ENCODE results near the gene FYCO1.

FYCO1 gene

GRCh38 chr3:45909542-45909941 is 86.1 kb downstream of the FYCO1 start:
- no peak for DNase-seq

- no peak for DNase-seq
These were observed 86.9 kb downstream of the FYCO1 start for GRCh38 chr3:45908761-45909160.

DNA sequence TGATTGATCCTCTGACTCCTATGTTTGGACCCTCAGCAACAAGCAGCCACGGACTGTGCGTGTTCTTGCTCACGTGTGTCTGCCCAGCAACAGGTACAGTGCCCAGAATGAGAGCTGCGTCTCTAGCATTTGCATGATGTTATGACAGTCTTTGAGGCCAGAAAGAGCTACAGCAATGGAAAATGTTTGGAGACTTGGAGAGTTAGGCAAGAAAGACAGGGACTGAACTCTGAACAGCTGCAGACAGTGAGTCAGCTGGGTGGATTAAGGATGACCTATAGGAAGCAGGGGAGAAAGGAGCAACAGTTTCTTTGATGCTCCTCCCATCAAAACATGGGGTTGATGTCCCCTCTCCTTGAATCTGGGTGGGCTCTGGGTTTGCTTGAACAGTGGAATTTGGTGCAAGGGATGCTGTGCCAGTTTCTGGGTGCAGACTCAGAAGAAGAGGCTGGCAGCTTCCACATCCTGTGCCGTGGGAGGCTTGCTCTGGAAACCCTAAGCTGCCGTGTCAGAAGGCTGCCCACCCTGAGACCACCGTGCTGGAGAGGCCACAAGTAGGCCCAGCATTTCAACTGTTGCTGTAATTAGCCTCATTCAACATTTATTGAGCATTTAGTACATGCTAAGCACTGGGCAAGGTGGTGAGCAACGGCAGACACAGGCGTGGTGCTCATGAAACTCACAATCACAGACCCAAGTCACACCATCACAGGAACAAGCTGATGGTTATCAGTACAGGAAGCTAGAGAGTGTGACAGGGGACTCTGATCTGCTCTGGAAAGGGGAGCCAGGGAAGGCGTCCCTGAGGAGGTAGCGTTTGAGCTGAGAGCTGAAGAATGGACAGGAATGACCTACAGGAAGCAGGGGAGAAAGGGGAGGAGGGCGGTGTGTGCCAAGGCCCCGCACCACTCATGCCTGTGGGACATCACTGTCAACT is 87.6 kb downstream of the FYCO1 start:
- no peak for DNase-seq

- DNase-seq: no peak
These were observed 88.8 kb downstream of the FYCO1 start for GRCh38 chr3:45906681-45907407.

- no peak for DNase-seq
These were observed 89.9 kb downstream of the FYCO1 start for GRCh38 chr3:45905755-45906154.

DNA sequence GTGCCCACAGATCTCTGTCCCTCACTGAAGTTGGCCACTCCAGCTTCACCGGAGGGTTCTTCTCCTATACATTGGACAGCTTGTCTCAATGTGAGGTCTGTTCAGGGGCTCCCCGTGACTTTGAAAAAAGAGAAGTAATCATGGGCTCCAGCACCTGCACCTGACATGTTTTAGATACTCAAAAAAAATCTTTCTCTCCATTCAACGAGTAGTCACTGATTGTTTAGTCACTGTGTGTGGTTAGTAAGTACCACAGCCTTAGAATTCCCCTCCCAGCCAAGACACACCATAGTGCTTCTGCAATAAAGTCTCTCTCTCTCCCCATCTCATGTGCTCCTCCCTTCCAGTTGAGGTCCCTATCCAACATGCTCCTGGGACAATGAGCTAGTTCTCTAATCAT is 90.7 kb downstream of the FYCO1 start:
- DNase-seq: no peak

DNA sequence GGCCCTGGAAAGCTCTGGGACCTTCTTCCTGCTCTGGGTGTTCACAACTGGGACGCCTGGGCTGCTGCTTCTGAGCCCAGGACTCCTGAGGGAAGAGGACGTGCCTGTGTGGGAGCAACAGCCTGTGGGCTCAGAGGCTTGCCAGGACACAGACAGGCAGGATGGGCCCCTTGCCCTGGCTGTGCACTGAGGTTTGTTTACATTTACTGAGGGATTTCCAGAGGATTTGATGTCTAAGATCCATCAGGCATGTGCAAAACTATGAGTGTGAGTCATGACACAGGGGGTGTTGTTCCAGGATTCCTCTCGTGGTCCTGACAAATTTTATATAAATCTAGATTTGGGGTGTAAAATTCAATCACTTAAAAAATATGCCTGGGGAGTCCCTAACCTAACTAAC is 98.7 kb downstream of the FYCO1 start:
- DNase-seq: no peak

DNA sequence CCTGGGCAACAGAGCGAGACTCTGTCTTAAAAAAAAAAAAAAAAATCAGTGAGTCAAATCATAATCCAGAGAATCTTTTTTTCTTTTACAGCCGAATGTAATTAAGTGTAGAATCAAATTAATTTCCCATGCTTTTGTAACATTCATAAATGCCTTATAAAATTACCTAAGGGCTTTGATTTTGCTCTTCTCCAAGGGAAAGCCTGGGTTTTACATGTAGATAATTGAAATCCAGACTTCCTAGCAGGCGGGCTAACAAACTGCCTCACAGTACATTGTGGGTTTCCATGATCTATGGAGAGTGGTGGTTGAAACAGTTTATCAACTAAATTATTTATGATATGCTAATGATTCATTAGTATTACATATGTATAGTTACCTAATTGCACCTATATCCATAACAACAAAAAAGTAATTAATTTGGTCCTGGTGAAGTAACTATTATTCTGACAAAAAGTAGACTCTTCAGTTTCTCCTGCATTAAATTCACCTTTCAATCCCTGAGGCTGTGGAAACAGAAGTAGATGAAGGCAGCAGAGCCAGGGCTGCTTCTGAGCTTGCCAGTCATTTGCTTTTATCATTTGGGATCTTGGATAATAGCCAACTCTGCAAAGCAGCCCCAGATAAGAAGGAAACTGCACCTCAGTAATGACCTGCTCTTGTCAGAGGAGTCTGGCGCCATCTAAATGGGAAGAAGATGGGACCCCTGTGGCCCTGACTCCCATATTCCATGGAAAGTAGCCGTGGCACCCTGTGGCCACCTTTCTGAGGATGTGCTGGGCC is 99.7 kb downstream of the FYCO1 start:
- DNase-seq: no peak

GRCh38 chr3:45894015-45894414 is 101.6 kb downstream of the FYCO1 start:
- DNase-seq: no peak

DNA sequence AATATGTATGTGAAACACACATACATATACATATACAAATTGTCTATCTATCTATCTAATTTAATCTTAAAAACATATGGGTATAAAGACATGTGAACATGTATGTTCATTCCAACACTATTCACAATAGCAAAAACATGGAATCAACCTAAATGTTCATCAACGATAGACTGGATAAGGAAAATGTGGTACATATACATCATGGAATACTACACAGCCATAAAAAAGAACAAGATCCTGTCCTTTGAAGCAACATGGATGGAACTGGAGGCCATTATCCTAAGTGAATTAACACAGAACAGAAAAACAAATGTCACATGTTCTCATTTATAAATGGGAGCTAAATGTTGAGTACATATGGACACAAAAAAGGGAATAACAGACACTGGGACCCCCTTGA is 103.5 kb downstream of the FYCO1 start:
- DNase-seq: no peak

- DNase-seq: peak in 1 of 2 experiments; percentile 31
These were observed 105.2 kb downstream of the FYCO1 start for GRCh38 chr3:45890405-45890804.

DNA sequence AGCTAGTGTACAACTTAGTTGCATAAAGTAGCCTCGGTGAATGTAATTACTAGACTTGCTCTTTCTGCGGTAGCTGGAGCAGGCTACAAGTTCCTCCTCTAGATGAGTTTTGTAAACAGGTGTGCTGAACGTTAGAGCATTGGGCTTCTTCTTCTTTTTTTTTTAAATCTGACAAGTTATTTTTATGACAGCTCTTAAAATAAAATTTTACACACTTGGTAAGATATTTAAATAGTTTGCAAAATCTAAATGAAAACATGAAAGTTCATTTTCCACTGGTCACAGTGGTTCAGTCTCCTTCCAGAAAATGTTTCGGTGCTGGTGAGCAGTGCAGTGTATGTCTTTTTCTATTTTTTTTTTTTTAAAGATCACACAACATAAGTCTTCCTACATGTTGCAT is 106.3 kb downstream of the FYCO1 start:
- no peak for DNase-seq

GRCh38 chr3:45887759-45888511 is 107.7 kb downstream of the FYCO1 start:
- DNase-seq: no peak

GRCh38 chr3:45887285-45887684 is 108.3 kb downstream of the FYCO1 start:
- DNase-seq: no peak

- DNase-seq: no peak
These were observed 109.5 kb downstream of the FYCO1 start, which contains the start of gene CCR9 for GRCh38 chr3:45885979-45886705. CCR9 (plus strand) TSS chr3:45886543; CDS start chr3:45894934, 8,391 bp downstream.

DNA sequence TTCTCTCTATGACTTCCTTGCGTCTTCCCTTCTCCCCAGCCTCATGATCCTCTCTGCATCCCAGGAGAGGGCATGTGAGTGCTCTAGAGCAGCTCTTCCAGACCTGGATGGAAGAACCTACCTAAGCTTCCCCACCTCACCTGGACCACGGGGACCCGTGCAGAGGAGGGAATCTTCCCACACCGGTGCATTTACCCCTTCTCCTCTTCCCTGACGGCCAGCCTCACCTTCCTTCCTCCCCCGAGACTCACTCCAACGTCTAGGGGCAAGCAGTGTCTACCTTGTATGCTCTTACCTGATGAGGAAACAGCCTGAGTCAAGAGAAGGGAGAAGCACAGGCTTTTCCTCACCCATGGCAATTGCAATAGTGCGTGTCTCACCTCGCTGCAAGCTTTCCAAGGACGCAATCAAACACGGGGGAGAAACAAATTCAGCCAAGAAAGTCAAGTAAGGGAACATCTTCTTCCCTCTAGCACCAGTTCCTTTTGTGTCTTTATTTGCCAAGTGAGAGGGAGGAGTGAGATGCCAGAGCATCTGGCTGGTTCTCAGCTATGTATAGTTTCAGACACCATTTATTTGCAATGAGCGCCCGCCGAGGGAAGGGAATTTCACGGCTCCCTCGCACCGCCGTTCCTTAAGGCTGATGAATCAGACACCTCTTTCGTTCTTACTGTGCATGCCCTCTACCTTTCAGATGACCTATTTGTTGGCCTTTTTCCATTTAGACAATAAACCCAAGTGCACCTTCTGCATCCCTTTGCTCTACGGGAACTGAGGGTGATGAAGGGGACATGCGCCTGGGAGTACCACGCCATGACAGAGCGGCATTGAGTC is 111.0 kb downstream of the FYCO1 start:
- no peak for DNase-seq

GRCh38 chr3:45881078-45882022 is 114.3 kb downstream of the FYCO1 start:
- DNase-seq: no peak

DNA sequence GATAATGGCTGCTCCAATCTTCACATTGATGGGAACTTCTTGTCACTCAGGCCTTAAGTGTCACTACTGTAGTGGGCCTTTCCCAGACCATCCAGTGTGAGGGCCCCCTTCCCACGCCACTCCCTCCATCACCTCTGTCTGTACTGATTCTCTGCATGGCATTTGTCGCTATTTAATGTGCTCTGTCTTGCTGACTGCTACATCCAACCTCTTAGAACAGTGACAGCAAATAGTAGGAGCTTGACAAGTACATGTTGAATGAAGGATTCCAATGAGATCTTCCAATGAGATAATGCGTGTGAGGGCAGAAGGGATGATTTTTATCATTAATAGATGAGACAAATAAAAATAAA is 114.9 kb downstream of the FYCO1 start:
- no peak for DNase-seq

DNA sequence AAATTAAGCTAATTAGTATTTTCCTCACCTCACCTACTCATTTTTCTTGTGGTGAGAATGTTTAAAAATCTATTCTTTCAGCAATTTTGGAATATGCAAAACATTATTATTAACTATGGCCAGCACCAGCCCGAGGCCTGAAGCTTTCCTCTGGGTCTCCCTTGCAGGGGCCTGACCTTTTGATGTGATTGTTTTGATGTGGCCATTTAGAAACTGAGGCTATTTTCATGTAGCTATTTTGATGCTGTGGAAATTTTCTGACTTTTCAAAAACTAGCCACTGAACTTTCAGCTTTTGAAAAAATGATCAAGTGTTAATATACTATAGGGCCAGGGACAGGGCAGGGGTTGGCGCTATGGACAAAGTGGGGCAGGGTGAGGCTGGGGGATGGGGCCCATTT is 117.5 kb downstream of the FYCO1 start:
- DNase-seq: no peak
